HepG2 (cell line): Measurements from ENCODE around the gene CAMKMT. TPM values are rescaled to one million over a fixed set of nuclear protein-coding genes. Genes with fewer than 3 reads are reported as not detected.
A peak's percentile ranks its signal among the peaks of the same experiment; 100 is the strongest.

Source experiments
- ATF5 ChIP-seq: sonication (generic); formaldehyde crosslinking; IDR thresholded peaks from 2 replicates; pipeline ENCODE4 v1.4.0; 2020; ENCODE audit warnings: mild to moderate bottlenecking, low read depth, missing genetic modification reagents
- BRF2 ChIP-seq: sonication (generic); formaldehyde crosslinking; IDR thresholded peaks from 2 replicates; pipeline ENCODE4 v1.8.1; 2022; ENCODE audit warnings: mild to moderate bottlenecking, missing genetic modification reagents
- CREB3 ChIP-seq: sonication (generic); formaldehyde crosslinking; IDR thresholded peaks from 2 replicates; pipeline ENCODE4 v1.5.0; 2020; ENCODE audit warnings: missing genetic modification reagents
- FUBP1 ChIP-seq: sonication (generic); formaldehyde crosslinking; IDR thresholded peaks from 2 replicates; pipeline ENCODE4 v1.5.1; 2020; ENCODE audit warnings: missing genetic modification reagents, mild to moderate bottlenecking, borderline replicate concordance
- GABPA ChIP-seq, 2 experiments: IDR thresholded peaks; 2 replicates each; pipeline ENCODE4 v1.6.1; 2011 to 2016; ENCODE audit warnings: low read depth in 2 of 2, low read length in 1 of 2, missing biosample characterization in 1 of 2, missing genetic modification characterization in 1 of 2
- GPN1 ChIP-seq: sonication (generic); formaldehyde crosslinking; IDR thresholded peaks from 2 replicates; pipeline ENCODE4 v1.5.1; 2020; ENCODE audit warnings: missing genetic modification reagents, borderline replicate concordance
- NR2F2 ChIP-seq: IDR thresholded peaks from 2 replicates; pipeline ENCODE4 v1.6.1; 2012; ENCODE audit warnings: low read depth, inconsistent platforms, borderline replicate concordance
- RFXANK ChIP-seq: IDR thresholded peaks from 2 replicates; pipeline ENCODE4 v1.6.1; 2016
- SMAD9 ChIP-seq: sonication (generic); formaldehyde crosslinking; IDR thresholded peaks from 2 replicates; pipeline ENCODE4 v1.5.1; 2020; ENCODE audit warnings: mild to moderate bottlenecking, missing genetic modification reagents
- SP5 ChIP-seq: IDR thresholded peaks from 2 replicates; pipeline ENCODE4 v1.6.1; 2016; ENCODE audit warnings: low read depth, borderline replicate concordance
- TRAFD1 ChIP-seq: sonication (generic); formaldehyde crosslinking; IDR thresholded peaks from 2 replicates; pipeline ENCODE4 v1.5.1; 2020; ENCODE audit warnings: missing genetic modification reagents, mild to moderate bottlenecking, borderline replicate concordance
- ZBTB34 ChIP-seq: sonication (generic); formaldehyde crosslinking; IDR thresholded peaks from 2 replicates; pipeline ENCODE4 v1.8.0; 2022; ENCODE audit warnings: mild to moderate bottlenecking, missing genetic modification reagents
- ZFP82 ChIP-seq: sonication (generic); formaldehyde crosslinking; IDR thresholded peaks from 2 replicates; pipeline ENCODE4 v1.5.1; 2020; ENCODE audit warnings: mild to moderate bottlenecking, missing genetic modification reagents, borderline replicate concordance
- ZNF121 ChIP-seq: sonication (generic); formaldehyde crosslinking; IDR thresholded peaks from 2 replicates; pipeline ENCODE4 v1.5.0; 2020; ENCODE audit warnings: mild to moderate bottlenecking, missing genetic modification reagents
- ZNF3 ChIP-seq: IDR thresholded peaks from 2 replicates; pipeline ENCODE4 v1.7.0; 2017; ENCODE audit warnings: inconsistent platforms
- ZNF333 ChIP-seq: sonication (generic); formaldehyde crosslinking; IDR thresholded peaks from 2 replicates; pipeline ENCODE4 v1.4.0; 2020; ENCODE audit warnings: mild to moderate bottlenecking, missing genetic modification reagents, borderline replicate concordance
- ZNF446 ChIP-seq: sonication (generic); formaldehyde crosslinking; IDR thresholded peaks from 2 replicates; pipeline ENCODE4 v1.5.0; 2020; ENCODE audit warnings: mild to moderate bottlenecking, missing genetic modification reagents
- ZSCAN29 ChIP-seq: sonication (generic); formaldehyde crosslinking; conservative IDR thresholded peaks from 2 replicates; pipeline ENCODE4 v1.4.0; 2020; ENCODE audit warnings: mild to moderate bottlenecking, missing genetic modification reagents
- polyA plus RNA-seq, 8 experiments: library from polyadenylated mRNA; depleted of rRNA in 3 of 8; stranded (reverse) in 7 of 8; unstranded in 1 of 8; fragments of >200 nt; fragmentation: Illumina TruSeq in 4 of 8; extraction: Trizol in 4 of 8; gene quantifications; 2 replicates each; pipeline versions ENCODE4 v1.2.1 to v1.2.3, GENCODE V29; 2011 to 2016; ENCODE audit warnings: low read depth in 4 of 8, missing spikeins in 1 of 8, mixed read lengths in 1 of 8; ENCODE audit not compliant: insufficient read depth in 1 of 8
- total RNA-seq, 5 experiments: library from RNA; depleted of rRNA; stranded (reverse); fragments of >200 nt; fragmentation: Illumina TruSeq; extraction: Trizol; gene quantifications; 2 replicates each; pipeline ENCODE4 v1.2.3, GENCODE V29; 2016; ENCODE audit warnings: low read depth in 1 of 5

Gene CAMKMT
- total and polyA plus RNA-seq, 2 of the 13 experiments (the other 11 are each of a cell fraction or from before 2014, with no cell fraction given) = 6.9 to 20.8 TPM

- no peak; the same call in 1 of the 2 replicates for TF ChIP-seq ZNF333 (CRISPR knock-in tag)
- peak; percentile 10; the same call in 1 of the 2 replicates for TF ChIP-seq ZNF446 (CRISPR knock-in tag)
- TF ChIP-seq ZFP82 (CRISPR knock-in tag) = 0 out of 2 replicates have a peak, but pooled peaks have one; percentile 37
- TF ChIP-seq ZBTB34 (CRISPR knock-in tag) = no peak
- 0 out of 2 replicates have a peak, but pooled peaks have one; percentile 5 for TF ChIP-seq ZSCAN29 (CRISPR knock-in tag)
- no peak for TF ChIP-seq ATF5 (CRISPR knock-in tag)
- TF ChIP-seq NR2F2 = peak; percentile 15; the same call in 1 of the 2 replicates
- 0 out of 2 replicates have a peak, but pooled peaks have one; percentile 6 for TF ChIP-seq ZNF3
- no peak for TF ChIP-seq CREB3 (CRISPR knock-in tag)
- no peak for TF ChIP-seq GABPA (IDR thresholded peaks at IDR 0.05; ENCODE audit: low read depth, low read length)
- TF ChIP-seq GABPA (CRISPR knock-in tag; IDR thresholded peaks at IDR 0.05; ENCODE audit: low read depth) = no peak
- no peak for TF ChIP-seq GPN1 (CRISPR knock-in tag)
- TF ChIP-seq RFXANK (CRISPR knock-in tag) = no peak
- TF ChIP-seq TRAFD1 (CRISPR knock-in tag) = no peak
- TF ChIP-seq SP5 (CRISPR knock-in tag) = no peak
- 0 out of 2 replicates have a peak, but pooled peaks have one; percentile 56 for TF ChIP-seq FUBP1
- no peak for TF ChIP-seq BRF2
- TF ChIP-seq ZNF121 (CRISPR knock-in tag) = no peak
- TF ChIP-seq SMAD9 (CRISPR knock-in tag) = no peak
Measured at GRCh38 chr2:44362207-44363015, 664 bp downstream of the CAMKMT start (continued).
